KBM-7 (cell line): Measurements from ENCODE around the gene NAGPA.

Experiments
- DNase-seq: peaks from one replicate; pipeline ENCODE4 v3.0.0-alpha.2; 2015
- in situ Hi-C: fragments of 300-500 bp; cut with MboI; formaldehyde crosslinking; loops from 2 replicates; pipeline ENCODE4 v1.14.3; 2020; ENCODE audit warnings: low sequenced_read_pairs, low pct_unique_long_range_greater_than_20kb, mixed read lengths

Gene NAGPA

DNA sequence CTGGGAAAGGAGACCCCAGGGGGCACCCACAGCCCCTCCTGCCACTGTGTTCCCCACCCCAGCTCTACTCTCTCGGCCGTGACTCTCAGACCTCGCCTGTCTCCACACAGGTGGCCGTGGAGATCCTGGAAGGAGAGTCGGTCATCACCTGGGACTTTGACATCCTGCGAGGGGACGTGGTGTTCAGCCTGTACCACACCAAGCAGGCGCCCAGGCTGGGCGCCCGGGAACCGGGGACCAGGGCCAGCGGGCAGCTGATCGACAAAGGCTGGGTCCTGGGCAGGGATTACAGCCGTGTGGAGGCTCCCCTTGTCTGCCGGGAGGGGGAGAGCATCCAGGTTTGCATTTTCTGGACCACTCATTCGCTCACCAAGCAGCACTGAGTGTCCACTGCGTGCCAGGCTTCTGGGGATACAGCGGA is 25.4 kb downstream of the NAGPA start:
- in situ Hi-C loops: no loop called here
- DNase-seq: no peak

DNA sequence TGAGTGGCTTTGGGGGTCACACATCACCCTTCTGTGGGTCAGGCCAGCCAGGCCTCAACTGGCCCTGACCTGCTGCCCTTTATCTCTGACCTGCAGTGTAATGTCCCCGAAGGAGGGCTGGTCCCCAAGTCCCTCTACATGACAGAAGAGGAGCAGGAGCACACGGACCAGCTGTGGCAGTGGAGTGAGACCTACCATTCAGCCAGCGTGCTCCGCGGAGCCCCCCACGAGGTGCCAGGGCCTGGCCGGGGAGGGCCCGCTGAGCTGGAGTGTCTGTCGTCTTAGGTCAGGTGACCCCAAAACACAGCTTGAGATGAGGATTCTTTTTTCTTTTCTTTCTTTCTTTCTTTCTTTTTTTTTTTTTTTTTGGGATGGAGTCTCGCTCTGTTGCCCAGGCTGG is 26.5 kb downstream of the NAGPA start:
- DNase-seq: no peak
- in situ Hi-C loops: no loop called here

DNA sequence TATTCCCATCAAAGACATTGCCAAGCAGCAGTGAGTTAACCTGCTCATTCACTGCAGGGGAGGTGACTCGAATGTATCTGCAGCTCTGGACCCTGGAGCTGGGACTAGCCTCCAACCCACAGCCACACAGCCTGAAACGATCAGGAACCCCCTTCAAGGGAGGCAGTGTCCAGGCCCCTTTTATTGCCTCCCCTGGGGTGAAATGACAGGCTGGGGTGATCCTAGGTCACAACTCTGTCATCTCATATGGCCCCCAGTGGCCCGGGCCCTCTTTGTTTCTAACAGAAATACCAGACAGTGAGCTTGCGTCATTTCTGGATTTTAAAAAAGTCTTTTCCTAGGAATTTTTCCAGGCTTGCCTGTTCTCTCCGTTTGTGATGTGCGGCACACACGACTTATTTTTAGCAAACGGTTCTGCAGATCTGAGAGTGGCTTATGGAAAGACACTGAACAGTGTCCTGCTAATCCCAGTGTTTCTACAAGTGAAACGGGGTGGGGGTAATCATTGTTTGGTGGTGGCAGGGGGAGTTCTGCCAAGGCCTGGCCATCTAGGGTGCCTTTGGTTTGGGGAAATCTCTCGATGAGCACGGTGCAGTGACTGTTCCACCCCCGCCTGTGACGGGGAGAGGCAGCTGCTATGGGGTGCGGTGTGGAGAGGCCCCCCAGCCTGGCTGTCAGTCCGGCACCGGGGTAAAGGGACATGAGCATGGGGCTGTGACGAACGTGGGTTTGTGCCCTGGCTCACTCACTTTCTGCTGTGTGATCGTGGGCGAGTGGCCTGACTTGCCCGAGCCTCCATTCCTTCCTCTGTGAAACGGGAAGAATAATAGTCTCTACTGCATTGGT is 27.2 kb downstream of the NAGPA start:
- no peak for DNase-seq
- in situ Hi-C loops: no loop called here

DNA sequence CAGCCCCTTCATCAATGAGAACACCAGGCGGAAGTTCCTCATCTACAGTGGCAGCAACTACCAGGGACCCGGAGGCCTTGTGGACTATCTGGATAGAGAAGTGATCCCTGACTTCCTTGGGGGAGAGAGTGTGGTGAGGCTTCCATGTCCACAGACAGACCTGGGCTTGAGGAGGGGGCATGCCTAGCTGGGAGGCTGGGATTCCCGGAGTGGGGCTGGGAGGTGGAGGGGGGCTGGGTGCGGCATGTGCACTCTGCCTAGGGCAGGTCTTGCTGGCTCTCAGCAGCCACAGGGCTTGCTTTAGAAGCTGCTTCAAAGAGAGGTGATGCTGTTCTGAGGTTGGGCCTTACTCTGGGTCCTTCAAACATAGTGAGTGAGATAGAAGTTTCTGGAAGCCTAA is 27.8 kb downstream of the NAGPA start:
- no peak for DNase-seq
- in situ Hi-C loops: no loop called here

DNA sequence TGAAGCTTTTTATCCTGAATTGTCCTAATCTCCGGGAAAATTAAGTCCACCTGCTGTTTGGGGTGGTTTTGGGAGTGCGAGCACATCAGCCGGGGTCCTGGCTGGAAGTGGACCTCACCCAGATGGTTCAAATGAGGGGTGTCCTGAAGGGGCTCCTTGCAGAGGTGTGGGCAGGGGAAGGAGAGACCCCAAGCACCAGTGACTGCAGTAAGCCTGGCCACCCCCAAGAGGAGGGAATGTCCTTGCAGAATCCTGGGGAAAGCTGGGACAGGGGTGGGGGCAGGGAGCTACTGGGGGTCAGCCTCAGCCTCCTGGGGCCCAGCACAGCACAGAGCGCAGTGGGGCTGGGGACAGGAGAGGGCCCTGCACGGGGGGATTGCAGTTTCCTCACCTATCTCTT is 29.4 kb downstream of the NAGPA start:
- in situ Hi-C loops: no loop called here

DNA sequence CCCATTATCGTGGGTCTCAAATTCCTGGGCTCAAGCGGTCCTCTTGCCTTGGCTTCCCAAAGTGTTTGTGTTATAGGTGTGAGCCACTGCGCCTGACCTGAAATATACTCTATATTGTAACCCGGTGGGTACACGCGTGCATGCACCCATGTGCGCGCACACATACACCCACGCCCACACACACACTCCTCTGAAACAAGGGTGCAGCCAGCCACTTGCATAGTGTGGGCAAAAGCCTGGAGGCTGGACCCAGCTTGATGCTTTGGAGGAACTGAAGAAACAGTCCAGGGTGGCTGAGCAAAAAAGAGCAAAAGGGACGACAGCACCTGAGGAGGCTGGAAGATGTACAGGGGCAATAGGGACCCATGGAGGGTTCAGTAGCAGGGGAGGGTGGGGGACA is 29.9 kb downstream of the NAGPA start:
- DNase-seq: no peak
- in situ Hi-C loops: no loop called here

More for the DNA sequence above, 29.4 kb downstream of the NAGPA start:
- DNase-seq: no peak

DNA sequence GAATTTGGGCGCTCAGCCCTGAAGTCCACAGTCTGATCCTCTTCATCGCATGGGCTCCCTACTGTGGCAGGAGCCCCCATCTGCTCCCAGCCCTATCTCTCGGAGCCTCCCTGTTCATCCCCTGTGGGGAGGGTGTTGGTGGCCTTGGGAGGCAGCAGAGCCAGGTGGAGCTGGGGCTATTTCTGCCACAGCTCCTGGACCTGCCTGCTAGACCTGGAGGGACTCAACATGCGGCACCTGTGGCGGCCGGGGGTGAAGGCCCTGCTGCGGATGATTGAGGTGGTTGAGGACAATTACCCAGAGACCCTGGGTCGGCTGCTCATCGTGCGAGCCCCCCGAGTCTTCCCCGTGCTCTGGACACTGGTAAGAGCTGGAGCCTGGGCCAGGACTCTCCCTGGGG is 30.5 kb downstream of the NAGPA start:
- no peak for DNase-seq
- in situ Hi-C loops: no loop called here

DNA sequence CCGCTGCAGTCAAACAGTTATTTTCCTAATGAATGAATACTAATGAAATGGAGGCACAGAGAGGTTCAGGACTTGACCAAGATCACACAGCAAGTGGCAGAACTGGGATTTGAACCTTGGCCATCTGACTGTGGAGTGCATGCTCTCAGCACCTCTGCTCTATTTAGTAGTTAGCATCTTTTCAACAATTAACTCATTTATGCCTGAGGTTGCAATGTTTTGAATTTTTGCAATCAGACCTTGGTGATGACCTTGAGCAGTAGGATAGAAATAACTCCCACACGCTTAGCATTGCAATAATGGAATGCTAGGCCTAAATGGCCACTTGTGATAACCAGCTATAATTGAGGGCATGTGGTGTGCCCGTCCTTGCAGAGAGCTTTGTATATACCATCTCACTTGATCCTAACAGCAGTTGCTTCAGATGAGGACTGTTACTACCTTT is 31.0 kb downstream of the NAGPA start:
- in situ Hi-C loops: no loop called here
- DNase-seq: no peak

DNA sequence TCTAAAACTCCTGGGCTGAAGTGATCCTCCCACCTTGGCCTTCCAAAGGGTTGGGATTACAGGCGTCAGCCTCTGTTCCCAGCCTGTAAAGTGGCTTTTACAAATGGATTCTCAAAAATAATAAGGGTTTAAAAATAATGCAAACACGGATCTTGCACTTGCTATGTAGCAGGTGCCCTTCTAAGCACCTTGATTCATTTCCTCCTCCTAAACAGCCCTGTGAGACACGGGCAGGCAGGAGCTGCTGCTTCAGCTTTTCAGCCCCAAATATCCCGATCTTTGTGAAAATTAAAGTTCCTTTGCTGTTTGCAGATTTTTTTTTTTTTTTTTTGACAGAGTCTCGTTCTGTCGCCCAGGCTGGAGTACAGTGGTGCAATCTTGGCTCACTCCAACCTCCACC is 31.7 kb downstream of the NAGPA start:
- no peak for DNase-seq
- in situ Hi-C loops: no loop called here

DNA sequence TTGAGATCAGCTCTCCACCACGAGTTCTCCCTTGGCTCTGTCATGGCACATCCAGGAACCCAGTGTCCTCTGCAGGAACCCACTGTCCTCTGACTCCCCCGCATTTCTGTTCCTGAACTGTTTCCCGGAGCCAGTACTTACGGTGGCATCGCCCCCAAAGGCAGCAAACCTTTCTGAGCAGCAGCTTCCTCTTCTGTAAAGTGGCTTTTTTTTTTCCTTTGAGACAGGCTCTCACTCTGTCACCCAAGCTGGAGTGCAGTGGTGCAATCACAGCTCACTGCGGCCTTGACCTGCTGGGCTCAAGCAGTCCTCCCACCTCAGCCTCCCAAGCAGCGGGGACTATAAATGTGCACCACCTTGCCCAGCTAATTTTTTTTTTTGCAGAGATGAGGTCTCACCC is 32.2 kb downstream of the NAGPA start:
- in situ Hi-C loops: no loop called here
- peak; percentile 83 for DNase-seq

DNA sequence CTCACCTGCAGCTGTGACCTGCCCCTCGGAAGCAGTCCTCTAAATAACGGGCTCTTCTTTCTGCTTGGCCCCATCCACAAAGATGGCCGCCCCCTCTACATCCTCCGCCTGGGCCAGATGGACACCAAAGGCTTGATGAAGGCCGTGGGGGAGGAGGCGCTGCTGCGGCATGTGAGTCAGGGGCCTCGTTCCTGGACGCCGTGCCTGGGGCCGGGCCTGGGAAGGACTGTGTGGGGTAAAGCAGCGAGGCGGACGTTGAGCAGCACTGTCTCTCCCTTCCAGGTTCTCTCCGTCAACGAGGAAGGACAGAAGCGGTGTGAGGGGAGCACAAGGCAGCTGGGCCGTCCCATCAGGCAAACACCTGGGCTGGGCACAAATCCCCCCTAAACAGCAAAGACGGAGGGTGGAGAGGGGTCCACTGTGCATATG is 33.1 kb downstream of the NAGPA start:
- no peak for DNase-seq
- in situ Hi-C loops: no loop called here

DNA sequence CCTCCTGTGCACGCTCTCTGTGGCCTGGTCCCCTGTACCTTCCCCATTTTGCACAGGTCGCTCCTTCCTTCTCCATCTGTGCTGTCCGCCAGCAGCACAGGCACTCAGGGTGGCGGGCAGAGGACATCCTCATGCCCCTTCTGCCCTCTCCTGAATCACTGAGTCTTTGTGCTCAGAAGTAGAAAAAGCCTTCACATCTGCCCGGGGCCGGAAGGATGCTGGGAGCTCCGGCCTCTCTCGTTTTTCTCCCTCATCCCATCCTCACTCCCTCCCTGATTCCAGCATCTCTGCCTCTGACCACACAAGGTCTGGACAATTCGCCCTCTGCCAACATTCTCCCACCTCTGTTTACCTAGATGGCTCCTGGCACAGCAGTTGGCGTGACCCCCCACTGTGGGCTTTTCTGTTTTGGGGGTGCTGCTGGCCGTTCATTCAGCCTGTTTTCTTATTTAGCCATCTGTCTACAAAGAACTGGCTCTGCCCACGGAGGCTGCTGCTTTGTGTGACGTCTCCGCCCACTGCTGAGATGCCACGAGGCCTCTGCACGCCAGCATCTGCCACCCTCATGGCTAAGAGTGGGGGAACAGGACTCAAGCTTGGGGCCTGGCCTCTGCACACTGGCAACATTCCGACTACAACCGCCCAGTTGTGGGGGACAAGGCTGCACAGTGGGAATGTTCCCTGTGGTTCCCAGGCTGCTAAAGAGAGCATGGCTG is 38.9 kb downstream of the NAGPA start:
- in situ Hi-C loops: no loop called here
- no peak for DNase-seq

DNA sequence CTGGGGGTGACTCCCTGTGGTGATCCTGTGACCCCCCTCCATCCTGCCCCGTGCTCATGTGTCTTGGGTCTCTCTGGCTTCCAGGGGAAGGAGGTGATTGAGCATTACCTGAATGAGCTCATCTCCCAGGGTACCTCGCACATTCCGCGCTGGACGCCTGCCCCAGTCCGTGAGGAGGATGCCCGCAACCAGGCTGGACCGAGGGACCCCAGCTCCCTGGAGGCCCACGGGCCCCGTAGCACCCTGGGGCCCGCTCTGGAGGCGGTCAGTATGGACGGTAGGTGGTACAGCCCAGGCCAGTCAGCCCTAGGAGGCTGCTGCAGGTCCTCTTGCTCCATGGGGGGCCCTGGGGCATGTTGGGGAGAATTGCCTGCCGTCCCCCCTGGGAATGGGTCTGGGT is 42.0 kb downstream of the NAGPA start:
- DNase-seq: no peak

DNA sequence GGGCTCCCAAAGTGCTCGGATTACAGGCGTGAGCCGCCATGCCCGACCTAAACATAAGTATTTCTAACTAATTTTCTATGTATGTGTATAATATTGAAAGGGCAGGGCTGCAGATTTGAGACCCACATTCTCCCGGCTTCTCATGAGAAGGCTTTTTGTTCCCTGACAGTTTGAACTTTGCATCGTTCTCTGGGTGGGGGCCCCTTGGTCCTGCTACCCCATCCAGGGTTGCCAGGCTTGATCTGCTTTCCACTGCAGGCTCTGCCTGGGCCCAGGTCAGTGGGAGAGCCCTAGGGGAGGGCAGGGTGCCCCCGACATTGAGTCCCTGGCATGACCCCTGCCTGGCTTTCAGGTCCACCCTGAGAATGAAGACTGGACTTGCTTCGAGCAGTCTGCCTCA is 43.3 kb downstream of the NAGPA start:
- DNase-seq: no peak
- in situ Hi-C loops: no loop called here

More for the DNA sequence above, 42.0 kb downstream of the NAGPA start:
- in situ Hi-C loops: no loop called here

DNA sequence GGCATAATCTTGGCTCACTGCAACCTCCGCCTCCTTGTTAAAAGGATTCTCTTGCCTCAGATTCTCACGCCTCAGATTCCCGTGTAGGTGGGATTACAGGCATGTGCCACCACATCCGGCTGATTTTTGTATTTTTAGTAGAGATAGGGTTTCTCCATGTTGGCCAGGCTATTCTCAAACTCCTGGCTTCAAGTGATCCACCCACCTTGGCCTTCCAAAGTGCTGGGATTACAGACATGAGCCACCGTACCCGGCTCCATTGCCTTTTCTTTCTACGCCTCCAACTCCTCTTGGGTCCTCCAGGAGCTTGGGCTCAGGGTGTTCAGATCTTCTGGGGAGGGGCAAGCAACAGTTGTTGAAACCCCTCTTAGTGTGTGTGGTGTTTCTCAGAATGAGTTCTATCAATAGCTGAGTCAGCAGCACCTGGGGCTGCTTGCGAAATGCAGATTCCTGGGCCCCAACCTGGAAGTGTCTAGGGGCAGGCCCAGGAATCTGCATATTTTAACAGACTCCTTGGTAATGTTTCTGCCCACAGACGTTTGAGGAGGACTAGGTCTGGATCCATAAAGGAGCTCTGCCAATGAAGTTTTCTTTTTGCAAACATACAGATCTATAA is 44.2 kb downstream of the NAGPA start:
- in situ Hi-C loops: no loop called here
- no peak for DNase-seq

DNA sequence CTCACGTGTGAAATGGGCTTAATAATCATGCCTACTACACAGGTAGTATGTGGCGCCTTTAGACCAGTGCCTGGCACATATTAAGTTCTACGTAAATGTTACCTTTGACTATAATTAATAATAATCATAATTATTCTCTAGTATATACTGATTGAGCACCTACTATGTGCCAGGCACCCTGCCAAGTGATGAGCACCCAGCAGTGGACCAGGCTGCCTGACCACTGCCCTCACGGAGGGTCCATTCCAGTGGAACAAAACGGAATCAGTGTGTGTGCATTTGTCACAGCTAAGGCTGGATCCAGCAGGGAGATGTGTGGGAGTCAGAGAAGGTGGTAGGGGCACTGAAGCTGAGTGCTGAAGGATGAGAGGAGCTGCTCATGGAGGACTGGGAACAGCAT is 45.1 kb downstream of the NAGPA start:
- in situ Hi-C loops: no loop called here
- DNase-seq: no peak

DNA sequence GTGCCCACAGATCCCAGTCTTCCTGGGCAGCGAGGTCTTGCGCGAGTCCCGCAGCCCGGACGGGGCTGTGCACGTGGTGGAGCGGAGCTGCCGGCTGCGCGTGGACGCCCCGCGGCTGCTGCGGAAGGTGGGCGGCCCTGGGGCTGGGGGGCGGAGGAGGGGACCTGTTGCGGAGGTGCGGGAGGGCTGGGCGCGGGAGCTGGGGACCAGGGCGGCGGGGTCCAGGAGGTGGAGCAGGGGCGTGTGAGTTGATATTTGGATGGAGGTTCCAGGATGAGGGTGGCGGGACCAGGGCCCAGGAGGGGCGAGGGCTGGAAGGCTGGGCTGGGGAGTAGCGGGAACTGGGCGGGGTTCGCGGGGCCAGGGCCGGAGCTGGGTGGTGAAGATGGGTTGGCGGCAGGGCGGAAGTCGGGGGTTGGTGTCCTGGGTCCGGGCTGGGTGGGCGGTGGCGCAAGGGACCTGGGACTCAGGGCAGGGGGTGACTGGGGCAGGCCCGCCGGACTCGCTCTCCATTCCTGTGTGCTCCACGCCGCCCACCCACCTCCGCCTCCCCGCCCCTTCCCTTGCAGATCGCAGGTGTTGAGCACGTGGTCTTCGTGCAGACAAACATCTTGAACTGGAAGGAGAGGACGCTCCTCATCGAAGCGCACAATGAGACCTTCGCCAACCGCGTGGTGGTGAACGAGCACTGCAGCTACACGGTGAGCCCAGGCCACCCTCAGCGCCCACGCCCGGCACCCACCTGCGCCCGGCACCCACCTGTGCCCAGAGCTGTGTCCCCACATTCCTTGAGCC is 46.0 kb downstream of the NAGPA start:
- no peak for DNase-seq
- in situ Hi-C loops: no loop called here

DNA sequence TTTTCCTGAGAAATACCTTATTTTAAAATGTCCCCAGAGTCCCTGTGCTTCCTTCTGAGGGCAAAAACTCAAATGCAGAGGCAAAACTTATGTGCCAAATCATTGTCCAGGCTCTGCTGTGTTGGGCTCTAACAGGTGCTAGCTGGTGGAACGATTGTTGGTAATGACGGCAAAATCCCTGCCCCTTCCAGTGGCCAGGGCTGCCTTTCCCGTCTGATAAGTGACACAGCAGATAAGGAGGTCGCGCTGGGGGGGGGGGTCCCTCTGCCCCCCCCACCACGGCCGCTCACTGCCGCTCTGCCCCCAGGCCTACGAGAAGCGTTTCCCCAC is 46.5 kb downstream of the NAGPA start:
- in situ Hi-C loops: no loop called here

DNA sequence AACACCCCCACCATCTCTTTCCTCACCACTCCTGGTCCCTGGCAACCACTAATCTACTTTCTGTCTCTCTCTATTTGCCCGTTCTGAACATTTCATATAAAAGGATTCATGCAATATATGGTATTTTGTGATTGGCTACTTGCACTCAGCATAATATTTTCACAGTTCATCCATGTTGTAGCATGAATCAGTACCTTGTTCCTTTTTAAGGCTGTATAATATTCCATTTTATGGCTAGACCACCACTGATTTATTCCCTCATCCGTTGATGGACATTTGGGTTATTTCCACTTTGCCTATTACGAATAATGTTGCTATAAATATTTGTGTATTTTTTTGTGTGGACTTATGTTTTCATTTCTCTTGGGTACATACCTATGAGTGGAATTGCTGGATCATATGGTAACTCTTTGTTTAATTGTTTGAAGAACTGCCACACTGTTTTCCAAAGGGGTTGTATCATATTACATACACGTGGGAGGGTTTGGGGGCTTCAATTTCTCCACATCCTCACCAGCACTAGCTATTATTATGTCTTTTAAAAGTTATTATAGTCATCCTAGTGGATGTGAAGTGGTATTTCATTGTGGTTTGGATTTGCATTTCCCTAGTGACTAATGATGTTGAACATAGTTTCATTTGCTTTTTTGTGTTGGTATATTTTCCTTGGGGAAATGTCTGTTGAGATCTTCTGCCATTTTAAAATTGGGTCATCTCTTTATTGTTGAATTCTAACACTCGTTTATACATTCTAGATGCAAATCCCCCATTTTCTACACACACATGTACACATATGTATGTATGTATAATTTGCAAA is 49.4 kb downstream of the NAGPA start:
- in situ Hi-C loops: no loop called here
- DNase-seq: no peak

More for the DNA sequence above, 46.5 kb downstream of the NAGPA start:
- no peak for DNase-seq
